Measurements from ENCODE around the gene HDHD5. TPM values are rescaled to one million over a fixed set of nuclear protein-coding genes. Genes with fewer than 3 reads are reported as not detected.
A peak's percentile ranks its signal among the peaks of the same experiment; 100 is the strongest.

HDHD5 gene
- total RNA-seq, 1 experiment from 2014 or later, result 68.4 TPM

GRCh38 chr22:17091851-17092250 is 67.2 kb downstream of the HDHD5 start:
- Mint-ChIP-seq H3K9me3 (no peaks in the 10 kb centered on the region), H3K27ac (0 out of 7 replicates have a peak overlapping the region, but pooled peaks of 1 of the 3 experiments have one; percentile 11), H3K27me3 (ENCODE audit: low read depth) (peaks cover 11% of the 10 kb centered on the region), H3K36me3 (ENCODE audit: insufficient read depth in 1 of 3, low read depth in 3 of 3) (no peaks in the 10 kb centered on the region; a peak in 1 of 7 replicates), H3K4me1 (peaks cover 27 to 28% of the 10 kb centered on the region in 2 experiments), H3K4me3 (peak overlapping the region in 1 of 2 experiments; percentile 31; a peak in 1 of 5 replicates)
- Histone ChIP-seq H3K56ac (ENCODE audit: insufficient read length, low read depth, low read length) (no peak overlapping the region), H3K4me2 (ENCODE audit: insufficient read depth, insufficient read length, low read length) (no peak overlapping the region), H2AFZ (ENCODE audit: low read length) (no peak overlapping the region), H4K91ac (ENCODE audit: insufficient read length, low read depth, low read length) (no peak overlapping the region), H2AK5ac (ENCODE audit: insufficient read length, low read length) (no peak overlapping the region), H3K79me2 (ENCODE audit: insufficient read depth, low read length) (no peaks in the 10 kb centered on the region), H3K23me2 (ENCODE audit: insufficient read length, low read depth, low read length, poor library complexity, severe bottlenecking) (no peaks in the 10 kb centered on the region), H2BK15ac (ENCODE audit: low read depth, low read length) (no peak overlapping the region), H3K4me1 (ENCODE audit: insufficient read depth, low read length) (no peaks in the 10 kb centered on the region), H3K4ac (ENCODE audit: low read depth, low read length) (no peak overlapping the region), H3K14ac (ENCODE audit: insufficient read depth, low read length) (no peak overlapping the region), H4K20me1 (ENCODE audit: control insufficient read depth, insufficient read depth, insufficient read length) (no peaks in the 10 kb centered on the region), H2BK12ac (ENCODE audit: insufficient read length, low read depth, low read length) (no peak overlapping the region), H3K27me3 (ENCODE audit: insufficient read depth, low read length) (no peaks in the 10 kb centered on the region), H4K8ac (replicated peaks; ENCODE audit: insufficient read length, low read depth, low read length) (no peak overlapping the region), H3K23ac (ENCODE audit: insufficient read length, low read depth, low read length) (no peak overlapping the region), H2BK20ac (ENCODE audit: low read depth, low read length, poor library complexity, severe bottlenecking) (no peak overlapping the region), H3K9me3 (ENCODE audit: control insufficient read depth, low read depth, low read length) (no peaks in the 10 kb centered on the region), H2BK5ac (ENCODE audit: insufficient read length, low read length) (no peak overlapping the region), H3K27ac (ENCODE audit: insufficient read length, low read depth, low read length) (no peak overlapping the region), H3K79me1 (ENCODE audit: insufficient read depth, low read depth, low read length, poor library complexity, severe bottlenecking) (peaks cover 5% of the 10 kb centered on the region), H4K5ac (ENCODE audit: insufficient read length, low read depth, low read length) (no peak overlapping the region), H3T11ph (ENCODE audit: low read length) (no peak overlapping the region), H3K9ac (ENCODE audit: extremely low read depth, insufficient read length, low read length) (no peak overlapping the region), H3K18ac (ENCODE audit: insufficient read length, low read depth, low read length) (no peak overlapping the region), H2BK120ac (ENCODE audit: low read depth, low read length, poor library complexity, severe bottlenecking) (no peak overlapping the region)
- no peak for DNase-seq
- WGBS (ENCODE audit: extremely low coverage, insufficient read length, low lambda C conversion rate), result no CpG with 5 or more reads among the region's 4 CpGs
- TF ChIP-seq CTCF (conservative IDR thresholded peaks at IDR 0.05), result no peak
